ENCODE data around the gene TTC34. TPM values are rescaled to one million over a fixed set of nuclear protein-coding genes. Genes with fewer than 3 reads are reported as not detected.
"Not testable (repeated sequence)": the region's sequence is repeated elsewhere in the genome, so short reads cannot be mapped to it uniquely, and the experiment has no call there.

TTC34 gene
- total RNA-seq, 1 donor from 2014 or later, result 0.09 TPM

DNA sequence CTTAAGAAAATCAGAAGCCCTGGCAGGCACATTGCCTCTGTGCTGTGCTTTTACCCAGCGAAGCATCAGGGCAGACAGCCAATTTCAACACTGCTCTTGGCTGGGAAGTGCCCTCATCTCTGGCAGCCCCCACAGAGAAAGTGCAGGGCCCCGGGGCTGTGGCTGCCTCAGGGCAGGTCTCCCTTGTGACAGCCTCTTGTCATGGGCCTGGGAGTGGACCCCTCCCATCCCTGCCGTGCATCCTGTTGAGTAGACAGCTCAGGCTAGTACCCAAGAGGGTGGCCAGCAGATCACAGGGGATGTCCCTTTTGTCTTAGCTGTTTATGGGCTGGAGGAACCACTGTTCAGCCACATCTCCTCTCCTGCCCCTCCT is 23.3 kb downstream of the TTC34 start:
- H3K9me3 Mint-ChIP-seq, result peaks cover 8% of the 10 kb centered on the region
- H3K9me3 ChIP-seq (ENCODE audit: low read depth), result peaks cover 23% of the 10 kb centered on the region
- H2AFZ ChIP-seq (replicated peaks), result no peak overlapping the region
- H3K4me1 Mint-ChIP-seq, result no peaks in the 10 kb centered on the region
- no peak overlapping the region for H3K9ac ChIP-seq
- H3K27ac ChIP-seq, result no peak overlapping the region
- H3K27me3 Mint-ChIP-seq (ENCODE audit: insufficient read depth, low read depth), result peaks cover 3% of the 10 kb centered on the region
- no peak overlapping the region for H3K27ac Mint-ChIP-seq
- TF ChIP-seq EZH2 (IDR thresholded peaks at IDR 0.05) (no peak), EZH2phosphoT487 (IDR thresholded peaks at IDR 0.05) (no peak)
- TF ChIP-seq, protein P1, sequence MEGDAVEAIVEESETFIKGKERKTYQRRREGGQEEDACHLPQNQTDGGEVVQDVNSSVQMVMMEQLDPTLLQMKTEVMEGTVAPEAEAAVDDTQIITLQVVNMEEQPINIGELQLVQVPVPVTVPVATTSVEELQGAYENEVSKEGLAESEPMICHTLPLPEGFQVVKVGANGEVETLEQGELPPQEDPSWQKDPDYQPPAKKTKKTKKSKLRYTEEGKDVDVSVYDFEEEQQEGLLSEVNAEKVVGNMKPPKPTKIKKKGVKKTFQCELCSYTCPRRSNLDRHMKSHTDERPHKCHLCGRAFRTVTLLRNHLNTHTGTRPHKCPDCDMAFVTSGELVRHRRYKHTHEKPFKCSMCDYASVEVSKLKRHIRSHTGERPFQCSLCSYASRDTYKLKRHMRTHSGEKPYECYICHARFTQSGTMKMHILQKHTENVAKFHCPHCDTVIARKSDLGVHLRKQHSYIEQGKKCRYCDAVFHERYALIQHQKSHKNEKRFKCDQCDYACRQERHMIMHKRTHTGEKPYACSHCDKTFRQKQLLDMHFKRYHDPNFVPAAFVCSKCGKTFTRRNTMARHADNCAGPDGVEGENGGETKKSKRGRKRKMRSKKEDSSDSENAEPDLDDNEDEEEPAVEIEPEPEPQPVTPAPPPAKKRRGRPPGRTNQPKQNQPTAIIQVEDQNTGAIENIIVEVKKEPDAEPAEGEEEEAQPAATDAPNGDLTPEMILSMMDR (IDR thresholded peaks at IDR 0.05), result no peak
- H3K27me3 ChIP-seq, result no peaks in the 10 kb centered on the region
- no peaks in the 10 kb centered on the region for H3K36me3 Mint-ChIP-seq
- no peaks in the 10 kb centered on the region for H3F3A ChIP-seq (ENCODE audit: low read depth)
- no peaks in the 10 kb centered on the region for H4K20me1 ChIP-seq (ENCODE audit: low read depth)
- H3K79me2 ChIP-seq (ENCODE audit: low read depth), result no peaks in the 10 kb centered on the region
- no peaks in the 10 kb centered on the region for H3K4me1 ChIP-seq
- H3K4me3 Mint-ChIP-seq, result no peak overlapping the region
- H3K4me2 ChIP-seq, result no peak overlapping the region
- H3K36me3 ChIP-seq, result no peaks in the 10 kb centered on the region
- no peak for DNase-seq (ENCODE audit: low spot score)
- H3K4me3 ChIP-seq, result no peak overlapping the region

DNA sequence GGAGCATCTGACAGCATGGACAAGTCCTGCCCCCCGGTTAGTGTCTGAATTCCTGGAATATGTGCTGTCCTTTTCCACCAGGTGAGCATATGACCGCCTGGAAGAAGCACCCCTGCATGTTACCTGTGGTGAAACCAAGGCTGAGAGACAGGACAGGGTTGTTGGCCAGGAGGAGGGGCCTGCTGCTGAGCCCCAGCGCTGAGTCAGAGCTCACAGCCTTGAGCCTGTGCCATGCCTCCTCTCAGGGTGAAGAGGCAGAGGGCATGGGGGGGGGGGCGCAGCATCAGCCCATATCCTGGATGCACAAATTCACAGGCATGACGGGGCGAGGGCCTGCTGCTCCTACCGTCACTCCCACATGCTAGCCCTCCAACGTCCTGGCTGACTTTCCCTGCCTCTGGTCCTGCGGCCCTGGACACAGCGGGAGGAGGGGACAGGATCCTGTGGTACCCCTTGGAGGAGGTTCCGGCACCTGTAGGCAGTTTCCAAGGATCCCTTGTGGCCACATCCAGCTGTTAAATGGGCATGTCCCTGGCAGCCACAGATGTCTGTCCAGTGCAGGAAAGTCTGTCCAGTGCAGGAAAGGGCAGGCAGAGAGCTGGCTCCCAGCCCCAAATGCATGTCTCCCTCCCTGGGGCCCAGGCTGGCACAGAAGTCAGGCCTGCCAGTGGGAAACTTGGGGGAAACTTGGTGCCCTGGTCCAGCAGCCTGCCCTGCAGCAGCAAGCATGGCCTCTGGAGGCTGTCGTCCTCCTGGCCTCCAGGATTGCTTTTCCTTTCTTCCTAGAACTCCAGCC is 23.9 kb downstream of the TTC34 start:
- H3K36me3 ChIP-seq, result no peaks in the 10 kb centered on the region
- no peak overlapping the region for H3K4me3 Mint-ChIP-seq
- no peak overlapping the region for H3K9ac ChIP-seq
- no peak for TF ChIP-seq EZH2phosphoT487 (IDR thresholded peaks at IDR 0.05)
- TF ChIP-seq EZH2 (IDR thresholded peaks at IDR 0.05), result no peak
- TF ChIP-seq, protein P1 (IDR thresholded peaks at IDR 0.05), result no peak
- no peaks in the 10 kb centered on the region for H3K36me3 Mint-ChIP-seq
- H3K9me3 Mint-ChIP-seq, result peaks cover 8% of the 10 kb centered on the region
- no peak overlapping the region for H3K4me3 ChIP-seq
- DNase-seq (ENCODE audit: low spot score), result no peak
- no peaks in the 10 kb centered on the region for H3K4me1 ChIP-seq
- no peaks in the 10 kb centered on the region for H4K20me1 ChIP-seq (ENCODE audit: low read depth)
- no peak overlapping the region for H3K4me2 ChIP-seq
- no peaks in the 10 kb centered on the region for H3K4me1 Mint-ChIP-seq
- H3K27ac ChIP-seq, result no peak overlapping the region
- H3F3A ChIP-seq (ENCODE audit: low read depth), result no peaks in the 10 kb centered on the region
- H3K9me3 ChIP-seq (ENCODE audit: low read depth), result peaks cover 22% of the 10 kb centered on the region
- H3K27me3 Mint-ChIP-seq (ENCODE audit: insufficient read depth, low read depth), result peaks cover 3% of the 10 kb centered on the region
- no peaks in the 10 kb centered on the region for H3K79me2 ChIP-seq (ENCODE audit: low read depth)
- H3K27me3 ChIP-seq, result no peaks in the 10 kb centered on the region
- H2AFZ ChIP-seq (replicated peaks), result no peak overlapping the region
- H3K27ac Mint-ChIP-seq, result no peak overlapping the region

- H3K4me1 Mint-ChIP-seq; H3K27me3 ChIP-seq; H3K4me2 ChIP-seq; H3K36me3 Mint-ChIP-seq; H2AFZ ChIP-seq (replicated peaks); H3F3A ChIP-seq (ENCODE audit: low read depth); H3K27me3 Mint-ChIP-seq (ENCODE audit: insufficient read depth, low read depth); H4K20me1 ChIP-seq (ENCODE audit: low read depth); H3K4me3 Mint-ChIP-seq; H3K4me1 ChIP-seq; H3K9me3 ChIP-seq (ENCODE audit: low read depth); H3K27ac ChIP-seq; H3K4me3 ChIP-seq; H3K9me3 Mint-ChIP-seq; H3K9ac ChIP-seq; H3K36me3 ChIP-seq; H3K79me2 ChIP-seq (ENCODE audit: low read depth); DNase-seq (ENCODE audit: low spot score); H3K27ac Mint-ChIP-seq: not testable (repeated sequence)
Observed at GRCh38 chr1:2775333-2775732, 26.2 kb downstream of the TTC34 start.

- H3K4me3 Mint-ChIP-seq; H3K79me2 ChIP-seq (ENCODE audit: low read depth); H3K4me2 ChIP-seq; H3K4me1 Mint-ChIP-seq; H3K27me3 Mint-ChIP-seq (ENCODE audit: insufficient read depth, low read depth); H3K9me3 Mint-ChIP-seq; H3F3A ChIP-seq (ENCODE audit: low read depth); H3K4me3 ChIP-seq; H4K20me1 ChIP-seq (ENCODE audit: low read depth); H3K9me3 ChIP-seq (ENCODE audit: low read depth); H3K36me3 ChIP-seq; H3K4me1 ChIP-seq; H3K27ac ChIP-seq; H2AFZ ChIP-seq (replicated peaks); H3K27me3 ChIP-seq; H3K9ac ChIP-seq; DNase-seq (ENCODE audit: low spot score); H3K27ac Mint-ChIP-seq; H3K36me3 Mint-ChIP-seq: not testable (repeated sequence)
Observed at GRCh38 chr1:2768052-2768451, 33.4 kb downstream of the TTC34 start.

GRCh38 chr1:2759433-2759832 is 42.1 kb downstream of the TTC34 start:
- H3K27me3 Mint-ChIP-seq (ENCODE audit: insufficient read depth, low read depth); H3K9ac ChIP-seq; H3K79me2 ChIP-seq (ENCODE audit: low read depth); H3K4me2 ChIP-seq; H3K27ac ChIP-seq; H3K36me3 ChIP-seq; H3K9me3 Mint-ChIP-seq; H3K27me3 ChIP-seq; H3K36me3 Mint-ChIP-seq; DNase-seq (ENCODE audit: low spot score); H3K4me3 Mint-ChIP-seq; H3K4me1 ChIP-seq; H3K27ac Mint-ChIP-seq; H3K9me3 ChIP-seq (ENCODE audit: low read depth); H3K4me1 Mint-ChIP-seq; H3F3A ChIP-seq (ENCODE audit: low read depth); H3K4me3 ChIP-seq; H2AFZ ChIP-seq (replicated peaks); H4K20me1 ChIP-seq (ENCODE audit: low read depth): not testable (repeated sequence)

- H2AFZ ChIP-seq (replicated peaks); H3K4me3 Mint-ChIP-seq; DNase-seq (ENCODE audit: low spot score); H3K27me3 Mint-ChIP-seq (ENCODE audit: insufficient read depth, low read depth); H3K9me3 Mint-ChIP-seq; H3K79me2 ChIP-seq (ENCODE audit: low read depth); H3K27ac ChIP-seq; H3K4me1 Mint-ChIP-seq; H3K4me1 ChIP-seq; H3K9me3 ChIP-seq (ENCODE audit: low read depth); H3K36me3 ChIP-seq; H3K27ac Mint-ChIP-seq; H3K27me3 ChIP-seq; H4K20me1 ChIP-seq (ENCODE audit: low read depth); H3K36me3 Mint-ChIP-seq; H3K9ac ChIP-seq; H3F3A ChIP-seq (ENCODE audit: low read depth); H3K4me2 ChIP-seq; H3K4me3 ChIP-seq: not testable (repeated sequence)
Observed at GRCh38 chr1:2757519-2757918, 44.0 kb downstream of the TTC34 start.

Measured in neural progenitor cell (in vitro differentiated cells).